GM23338 (cell line): Measurements from ENCODE around the gene EXOC6B.

Experiments used
- CREB1 ChIP-seq: fragments of 250-450 bp; sonication (Bioruptor Pico); IDR thresholded peaks from 2 replicates; pipeline ENCODE4 v1.5.0; 2020; ENCODE audit warnings: low read depth, mild to moderate bottlenecking, moderate library complexity
- EZH2 ChIP-seq: fragments of 200-600 bp; sonication (generic); IDR thresholded peaks from one replicate; pipeline ENCODE4 v1.8.0; 2017; ENCODE audit warnings: antibody characterized with exemption, mild to moderate bottlenecking, low read depth; ENCODE audit not compliant: unreplicated experiment
- EZH2phosphoT487 ChIP-seq: fragments of 200-600 bp; sonication (generic); IDR thresholded peaks from one replicate; pipeline ENCODE4 v1.8.1; 2018; ENCODE audit warnings: antibody characterized with exemption; ENCODE audit not compliant: unreplicated experiment
- JUNB ChIP-seq: IDR thresholded peaks from one replicate; pipeline ENCODE4 v1.6.1; 2016; ENCODE audit warnings: antibody characterized with exemption; ENCODE audit not compliant: unreplicated experiment
- POLR2AphosphoS5 ChIP-seq: IDR thresholded peaks from 2 replicates; pipeline ENCODE4 v1.6.1; 2016; ENCODE audit warnings: antibody characterized with exemption, low read depth
- STAT1 ChIP-seq: IDR thresholded peaks from one replicate; pipeline ENCODE4 v1.6.1; 2016; ENCODE audit warnings: antibody characterized with exemption; ENCODE audit not compliant: unreplicated experiment
- ZNF114 ChIP-seq: fragments of 250-450 bp; sonication (Bioruptor Pico); IDR thresholded peaks from 2 replicates; pipeline ENCODE4 v1.5.0; 2020; ENCODE audit warnings: mild to moderate bottlenecking, moderate library complexity
- ZNF331 ChIP-seq: fragments of 250-450 bp; sonication (Bioruptor Pico); IDR thresholded peaks from 2 replicates; pipeline ENCODE4 v1.5.0; 2020; ENCODE audit warnings: low read depth, mild to moderate bottlenecking, moderate library complexity
- TF ChIP-seq, protein P1 (sequence below), 2 experiments: fragments of 200-600 bp in 1 of 2; sonication (generic) in 1 of 2; conservative IDR thresholded peaks; 2 replicates each; pipeline versions ENCODE4 v1.5.1 to v1.6.1; 2016 to 2017; ENCODE audit warnings: antibody characterized with exemption in 2 of 2, low read depth in 2 of 2, mild to moderate bottlenecking in 2 of 2, moderate library complexity in 1 of 2
- TF ChIP-seq, protein P2 (sequence below): IDR thresholded peaks from 2 replicates; pipeline ENCODE4 v1.6.1; 2016; ENCODE audit warnings: antibody characterized with exemption
- TF ChIP-seq, protein P3 (sequence below): IDR thresholded peaks from one replicate; pipeline ENCODE4 v1.6.1; 2018; ENCODE audit warnings: antibody characterized with exemption; ENCODE audit not compliant: unreplicated experiment

DNA sequence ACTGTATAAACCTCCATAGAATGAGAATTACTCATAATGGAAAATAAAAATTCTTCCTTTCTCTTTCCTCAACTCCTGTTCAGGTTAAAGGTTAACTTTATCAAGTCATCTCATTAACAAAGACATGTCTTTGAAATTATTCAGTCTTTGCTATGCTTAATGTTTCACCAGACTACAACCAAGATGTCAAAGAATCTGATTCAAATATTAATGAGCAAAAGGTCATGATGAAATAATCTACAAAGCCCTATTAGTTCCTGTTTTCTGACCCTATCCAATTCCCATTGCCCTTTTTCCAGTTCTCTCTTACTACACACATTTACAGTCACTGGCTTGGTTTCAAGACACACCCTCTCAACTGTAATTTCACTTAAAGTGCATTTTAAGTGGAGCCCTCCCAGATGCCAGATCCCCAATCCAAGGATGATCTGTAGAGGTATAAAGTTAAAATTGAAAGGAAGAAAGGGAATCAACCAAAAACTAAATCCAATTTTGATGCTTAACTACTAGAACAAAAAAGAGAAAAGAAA, 431.2 kb downstream of the EXOC6B start:
- TF ChIP-seq EZH2phosphoT487 = no peak
- TF ChIP-seq, protein P1, sequence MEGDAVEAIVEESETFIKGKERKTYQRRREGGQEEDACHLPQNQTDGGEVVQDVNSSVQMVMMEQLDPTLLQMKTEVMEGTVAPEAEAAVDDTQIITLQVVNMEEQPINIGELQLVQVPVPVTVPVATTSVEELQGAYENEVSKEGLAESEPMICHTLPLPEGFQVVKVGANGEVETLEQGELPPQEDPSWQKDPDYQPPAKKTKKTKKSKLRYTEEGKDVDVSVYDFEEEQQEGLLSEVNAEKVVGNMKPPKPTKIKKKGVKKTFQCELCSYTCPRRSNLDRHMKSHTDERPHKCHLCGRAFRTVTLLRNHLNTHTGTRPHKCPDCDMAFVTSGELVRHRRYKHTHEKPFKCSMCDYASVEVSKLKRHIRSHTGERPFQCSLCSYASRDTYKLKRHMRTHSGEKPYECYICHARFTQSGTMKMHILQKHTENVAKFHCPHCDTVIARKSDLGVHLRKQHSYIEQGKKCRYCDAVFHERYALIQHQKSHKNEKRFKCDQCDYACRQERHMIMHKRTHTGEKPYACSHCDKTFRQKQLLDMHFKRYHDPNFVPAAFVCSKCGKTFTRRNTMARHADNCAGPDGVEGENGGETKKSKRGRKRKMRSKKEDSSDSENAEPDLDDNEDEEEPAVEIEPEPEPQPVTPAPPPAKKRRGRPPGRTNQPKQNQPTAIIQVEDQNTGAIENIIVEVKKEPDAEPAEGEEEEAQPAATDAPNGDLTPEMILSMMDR (conservative IDR thresholded peaks at IDR 0.05; ENCODE audit: low read depth in 2 of 2) = no peak
- TF ChIP-seq POLR2AphosphoS5 = no peak
- no peak for TF ChIP-seq CREB1 (CRISPR knock-in tag)
- TF ChIP-seq EZH2 = no peak
- TF ChIP-seq, protein P2, sequence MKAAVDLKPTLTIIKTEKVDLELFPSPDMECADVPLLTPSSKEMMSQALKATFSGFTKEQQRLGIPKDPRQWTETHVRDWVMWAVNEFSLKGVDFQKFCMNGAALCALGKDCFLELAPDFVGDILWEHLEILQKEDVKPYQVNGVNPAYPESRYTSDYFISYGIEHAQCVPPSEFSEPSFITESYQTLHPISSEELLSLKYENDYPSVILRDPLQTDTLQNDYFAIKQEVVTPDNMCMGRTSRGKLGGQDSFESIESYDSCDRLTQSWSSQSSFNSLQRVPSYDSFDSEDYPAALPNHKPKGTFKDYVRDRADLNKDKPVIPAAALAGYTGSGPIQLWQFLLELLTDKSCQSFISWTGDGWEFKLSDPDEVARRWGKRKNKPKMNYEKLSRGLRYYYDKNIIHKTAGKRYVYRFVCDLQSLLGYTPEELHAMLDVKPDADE = no peak
- TF ChIP-seq, protein P3, sequence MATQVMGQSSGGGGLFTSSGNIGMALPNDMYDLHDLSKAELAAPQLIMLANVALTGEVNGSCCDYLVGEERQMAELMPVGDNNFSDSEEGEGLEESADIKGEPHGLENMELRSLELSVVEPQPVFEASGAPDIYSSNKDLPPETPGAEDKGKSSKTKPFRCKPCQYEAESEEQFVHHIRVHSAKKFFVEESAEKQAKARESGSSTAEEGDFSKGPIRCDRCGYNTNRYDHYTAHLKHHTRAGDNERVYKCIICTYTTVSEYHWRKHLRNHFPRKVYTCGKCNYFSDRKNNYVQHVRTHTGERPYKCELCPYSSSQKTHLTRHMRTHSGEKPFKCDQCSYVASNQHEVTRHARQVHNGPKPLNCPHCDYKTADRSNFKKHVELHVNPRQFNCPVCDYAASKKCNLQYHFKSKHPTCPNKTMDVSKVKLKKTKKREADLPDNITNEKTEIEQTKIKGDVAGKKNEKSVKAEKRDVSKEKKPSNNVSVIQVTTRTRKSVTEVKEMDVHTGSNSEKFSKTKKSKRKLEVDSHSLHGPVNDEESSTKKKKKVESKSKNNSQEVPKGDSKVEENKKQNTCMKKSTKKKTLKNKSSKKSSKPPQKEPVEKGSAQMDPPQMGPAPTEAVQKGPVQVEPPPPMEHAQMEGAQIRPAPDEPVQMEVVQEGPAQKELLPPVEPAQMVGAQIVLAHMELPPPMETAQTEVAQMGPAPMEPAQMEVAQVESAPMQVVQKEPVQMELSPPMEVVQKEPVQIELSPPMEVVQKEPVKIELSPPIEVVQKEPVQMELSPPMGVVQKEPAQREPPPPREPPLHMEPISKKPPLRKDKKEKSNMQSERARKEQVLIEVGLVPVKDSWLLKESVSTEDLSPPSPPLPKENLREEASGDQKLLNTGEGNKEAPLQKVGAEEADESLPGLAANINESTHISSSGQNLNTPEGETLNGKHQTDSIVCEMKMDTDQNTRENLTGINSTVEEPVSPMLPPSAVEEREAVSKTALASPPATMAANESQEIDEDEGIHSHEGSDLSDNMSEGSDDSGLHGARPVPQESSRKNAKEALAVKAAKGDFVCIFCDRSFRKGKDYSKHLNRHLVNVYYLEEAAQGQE = no peak
- no peak for TF ChIP-seq JUNB
- TF ChIP-seq STAT1 = no peak
- no peak for TF ChIP-seq ZNF114
- TF ChIP-seq ZNF331 (CRISPR knock-in tag) = no peak
